A549 (cell line): ENCODE data around the gene SPRYD7. TPM values are rescaled to one million over a fixed set of nuclear protein-coding genes. Genes with fewer than 3 reads are reported as not detected.

Experiments used
- ATAC-seq, 2 experiments: fragments of 200-7000 bp in 1 of 2; fragments of >200 bp in 1 of 2; cut with Nextera tagmentation in 1 of 2; cut with Tn5 transposase in 1 of 2; 3 replicates each; pipeline versions ENCODE4 v1.8.0 to v1.9.1; 2018 to 2020; ENCODE audit warnings: mild to moderate bottlenecking in 1 of 2, moderate library complexity in 1 of 2
- CTCF ChIA-PET: fragments of 300-600 bp; sonication (Branson Sonifier 250); formaldehyde crosslinking; extraction: SDS; loops from one replicate; lab custom pipeline; 2021; ENCODE audit warnings: antibody characterized with exemption, inconsistent platforms; lab: Yijun Ruan, JAX
- POLR2A ChIA-PET: fragments of 350-600 bp; formaldehyde crosslinking; extraction: SDS; loops from one replicate; lab custom pipeline; 2021; ENCODE audit warnings: antibody characterized with exemption, inconsistent platforms; lab: Yijun Ruan, JAX
- DNase-seq, 2 experiments: peaks; one replicate each; pipeline versions ENCODE4 v3.0.0 to v3.0.0-alpha.2; 2011 to 2016; ENCODE audit warnings: low read depth in 1 of 2, low spot score in 1 of 2
- FAIRE-seq: peaks from 2 replicates; lab custom pipeline; 2011; peaks lifted over from hg19 to GRCh38; lab: Jason Lieb, UNC
- H3K27ac ChIP-seq, 2 experiments: fragments of >200 bp; sonication (Bioruptor Twin); formaldehyde crosslinking; 3 replicates each; pipeline ENCODE4 v1.5.1; 2016 to 2017
- H3K4me1 ChIP-seq: fragments of >200 bp; sonication (Bioruptor Twin); formaldehyde crosslinking; 3 replicates; pipeline ENCODE4 v1.6.1; 2016
- H3K4me2 ChIP-seq: fragments of >200 bp; sonication (Bioruptor Twin); formaldehyde crosslinking; 3 replicates; pipeline ENCODE4 v1.6.1; 2016
- H3K4me3 ChIP-seq: fragments of >200 bp; sonication (Bioruptor Twin); formaldehyde crosslinking; 3 replicates; pipeline ENCODE4 v1.5.1; 2016
- H3K9me3 ChIP-seq: fragments of >200 bp; sonication (Bioruptor Twin); formaldehyde crosslinking; 3 replicates; pipeline ENCODE4 v1.6.1; 2016
- BCL3 ChIP-seq: fragments of >200 bp; sonication (Bioruptor Twin); formaldehyde crosslinking; IDR thresholded peaks from 3 replicates; pipeline ENCODE4 v1.6.1; 2016
- CBX2 ChIP-seq: fragments of 200-600 bp; sonication (generic); IDR thresholded peaks from 2 replicates; pipeline ENCODE4 v1.6.1; 2016; ENCODE audit warnings: low read depth, mild to moderate bottlenecking, borderline replicate concordance
- CBX8 ChIP-seq: fragments of 200-600 bp; sonication (generic); IDR thresholded peaks from 2 replicates; pipeline ENCODE4 v1.6.1; 2016
- CTCF ChIP-seq: fragments of >200 bp; sonication (Bioruptor Twin); formaldehyde crosslinking; IDR thresholded peaks from 3 replicates; pipeline ENCODE4 v1.5.1; 2016
- EHF ChIP-seq: fragments of 250-450 bp; sonication (Bioruptor Pico); IDR thresholded peaks from 2 replicates; pipeline ENCODE4 v1.5.0; 2020; ENCODE audit warnings: mild to moderate bottlenecking
- FOSL2 ChIP-seq, 2 experiments: fragments of 450-650 bp in 1 of 2; fragments of >200 bp in 1 of 2; sonication (Bioruptor Twin) in 1 of 2; formaldehyde crosslinking; IDR thresholded peaks; 2 replicates each; pipeline versions ENCODE4 v1.5.0 to v1.6.1; 2016 to 2020; ENCODE audit warnings: mild to moderate bottlenecking in 1 of 2, moderate library complexity in 1 of 2
- FOXS1 ChIP-seq: fragments of 250-450 bp; sonication (Bioruptor Pico); IDR thresholded peaks from 2 replicates; pipeline ENCODE4 v1.5.0; 2020; ENCODE audit warnings: mild to moderate bottlenecking, moderate library complexity
- GATA3 ChIP-seq: IDR thresholded peaks from 2 replicates; pipeline ENCODE4 v1.6.1; 2012; ENCODE audit warnings: borderline replicate concordance
- HOXA7 ChIP-seq: fragments of 250-450 bp; sonication (Bioruptor Pico); IDR thresholded peaks from 2 replicates; pipeline ENCODE4 v1.5.0; 2020; ENCODE audit warnings: mild to moderate bottlenecking, moderate library complexity
- JUN ChIP-seq, 2 experiments: fragments of >200 bp; sonication (Bioruptor Twin); formaldehyde crosslinking; IDR thresholded peaks; 2 replicates in 1 of 2; 3 replicates in 1 of 2; pipeline ENCODE4 v1.6.1; 2016 to 2017
- KDM5A ChIP-seq: fragments of 200-600 bp; sonication (generic); IDR thresholded peaks from 2 replicates; pipeline ENCODE4 v1.6.1; 2016; ENCODE audit warnings: antibody characterized with exemption, mild to moderate bottlenecking
- NFE2L2 ChIP-seq: fragments of 150-350 bp; conservative IDR thresholded peaks from 2 replicates; pipeline ENCODE4 v1.6.1; 2014; ENCODE audit warnings: low read length
- NPAS2 ChIP-seq: fragments of 250-450 bp; sonication (Bioruptor Pico); IDR thresholded peaks from 2 replicates; pipeline ENCODE4 v1.8.0; 2022; ENCODE audit warnings: mild to moderate bottlenecking, moderate library complexity, borderline replicate concordance
- NR3C1 ChIP-seq: fragments of >200 bp; sonication (Bioruptor Twin); formaldehyde crosslinking; IDR thresholded peaks from 3 replicates; pipeline ENCODE4 v1.6.1; 2017
- POLR2A ChIP-seq: IDR thresholded peaks from 2 replicates; pipeline ENCODE4 v1.6.1; 2012; ENCODE audit warnings: mild to moderate bottlenecking, low read length
- RCOR1 ChIP-seq: fragments of 150-350 bp; IDR thresholded peaks from 2 replicates; pipeline ENCODE4 v1.6.1; 2014; ENCODE audit warnings: antibody characterized with exemption, low read length, low read depth
- REST ChIP-seq: fragments of 200-600 bp; sonication (generic); IDR thresholded peaks from 2 replicates; pipeline ENCODE4 v1.6.1; 2016; ENCODE audit warnings: antibody characterized with exemption, mild to moderate bottlenecking, moderate library complexity
- SMC3 ChIP-seq: fragments of >200 bp; sonication (Bioruptor Twin); formaldehyde crosslinking; IDR thresholded peaks from 3 replicates; pipeline ENCODE4 v1.6.1; 2018; ENCODE audit warnings: inconsistent platforms
- TFCP2L1 ChIP-seq: fragments of 250-450 bp; sonication (Bioruptor Pico); IDR thresholded peaks from 2 replicates; pipeline ENCODE4 v1.5.0; 2021; ENCODE audit warnings: mild to moderate bottlenecking
- ZFP36 ChIP-seq: fragments of 450-650 bp; IDR thresholded peaks from 2 replicates; pipeline ENCODE4 v1.6.1; 2014; ENCODE audit warnings: borderline replicate concordance; ENCODE audit not compliant: partially characterized antibody
- WGBS: methylation state at CpG from one replicate; pipeline ENCODE4 v1.1.6; 2017; ENCODE audit errors: missing lambda C conversion rate; 5-methylcytosine and 5-hydroxymethylcytosine counted together
- polyA plus RNA-seq, 4 experiments: library from polyadenylated mRNA; depleted of rRNA in 3 of 4; stranded (reverse); fragments of >200 nt; fragmentation: RNase III in 1 of 4; extraction: RNeasy Plus Mini Kit Qiagen cat#74134 plus additional on column Dnase treatment in 1 of 4; gene quantifications; 2 replicates in 3 of 4; 3 replicates in 1 of 4; pipeline ENCODE4 v1.2.3, GENCODE V29; 2011 to 2017

The SPRYD7 gene
- polyA plus RNA-seq, 2 of the 4 experiments (the other 2 are of a cell fraction) = 11.6 to 13.6 TPM

- CTCF ChIA-PET = interaction anchor here (0.6 to 2.3 kb wide), 12 partner anchors 8 to 1097 kb away, joined by 3 to 13 read pairs (median 4); no protein-coding TSS in a partner anchor
These were observed 39.7 kb upstream of the SPRYD7 start for GRCh38 chr13:49975826-49976225.

GRCh38 chr13:49972709-49973108 lies 36.6 kb upstream of the SPRYD7 start:
- FAIRE-seq (no peak), ATAC-seq (no peak), DNase-seq (no peak)
- ChIA-PET CTCF (interaction anchor here (0.6 to 1.7 kb wide), 4 partner anchors 13 to 940 kb away, joined by 3 to 5 read pairs (median 4); no protein-coding TSS in a partner anchor), POLR2A (no interaction called here)
- no peaks in the 10 kb centered on the region for H3K9me3 ChIP-seq
- no peak overlapping the region for H3K27ac ChIP-seq
- H3K4me2 ChIP-seq = no peak overlapping the region
- no peak for TF ChIP-seq REST
- TF ChIP-seq NPAS2 (CRISPR knock-in tag) = no peak
- no peak for TF ChIP-seq CBX8
- TF ChIP-seq CTCF = no peak
- no peak for TF ChIP-seq POLR2A
- TF ChIP-seq KDM5A = no peak
- TF ChIP-seq HOXA7 (CRISPR knock-in tag) = no peak
- no peak for TF ChIP-seq NR3C1
- TF ChIP-seq FOSL2 (IDR thresholded peaks at IDR 0.05) = no peak
- no peak for TF ChIP-seq FOSL2 (CRISPR knock-in tag; IDR thresholded peaks at IDR 0.05)
- TF ChIP-seq TFCP2L1 (CRISPR knock-in tag) = no peak
- WGBS = 84% methylated on average over 4 of the region's 4 CpGs
- H3K4me1 ChIP-seq = peaks cover 7% of the 10 kb centered on the region; the same call in 1 of the 3 replicates
- no peak overlapping the region for H3K4me3 ChIP-seq

More at GRCh38 chr13:49975826-49976225, 39.7 kb upstream of the SPRYD7 start:
- POLR2A ChIA-PET = no interaction called here
- no peak overlapping the region for H3K4me2 ChIP-seq
- WGBS = 97% methylated on average over 1 of the region's 1 CpG
- H3K27ac ChIP-seq = no peak overlapping the region
- no peaks in the 10 kb centered on the region for H3K9me3 ChIP-seq
- TF ChIP-seq EHF (CRISPR knock-in tag) (no peak), FOXS1 (CRISPR knock-in tag) (no peak), SMC3 (no peak), RCOR1 (no peak), KDM5A (no peak), BCL3 (no peak), NR3C1 (no peak), GATA3 (no peak), CBX2 (no peak), ZFP36 (no peak), NFE2L2 (no peak), JUN (IDR thresholded peaks at IDR 0.05) (no peak), HOXA7 (CRISPR knock-in tag) (no peak)
- ATAC-seq (no peak), FAIRE-seq (no peak), DNase-seq (no peak)
- H3K4me1 ChIP-seq = peaks cover 7% of the 10 kb centered on the region; the same call in 1 of the 3 replicates
- no peak overlapping the region for H3K4me3 ChIP-seq
